Sigmoid colon (tissue), 7 donors: ENCODE measurements around the gene FRAS1. TPM values are rescaled to one million over a fixed set of nuclear protein-coding genes. Genes with fewer than 3 reads are reported as not detected.

Experiments used
- DNase-seq: peaks from one replicate; pipeline ENCODE4 v3.0.0-alpha.2; 2019
- H3K27ac ChIP-seq, 4 donors: fragments of 200-600 bp; sonication (generic); one replicate each; pipeline ENCODE4 v1.5.1; 2016 to 2019; ENCODE audit warnings: mild to moderate bottlenecking in 1 of 4
- H3K27me3 ChIP-seq, 3 donors: fragments of 200-600 bp; sonication (generic); one replicate each; pipeline ENCODE4 v1.5.1; 2019; ENCODE audit warnings: mild to moderate bottlenecking in 1 of 3
- H3K36me3 ChIP-seq, 4 donors: fragments of 200-600 bp; sonication (generic); one replicate each; pipeline ENCODE4 v1.5.1; 2016 to 2019
- H3K4me1 ChIP-seq, 4 donors: fragments of 200-600 bp; sonication (generic); one replicate each; pipeline ENCODE4 v1.5.1; 2017 to 2019
- H3K4me3 ChIP-seq, 4 donors: fragments of 200-600 bp; sonication (generic); one replicate each; pipeline ENCODE4 v1.5.1; 2017 to 2019; ENCODE audit warnings: mild to moderate bottlenecking in 2 of 4, moderate library complexity in 1 of 4
- H3K9me3 ChIP-seq, 4 donors: fragments of 200-600 bp in 3 of 4; sonication (generic) in 3 of 4; one replicate each; pipeline versions ENCODE4 v1.5.1 to v1.6.1; 2013 to 2019
- EP300 ChIP-seq, 4 donors: sonication (generic); formaldehyde crosslinking; IDR thresholded peaks; one replicate each; pipeline ENCODE4 v1.6.1; 2017; ENCODE audit warnings: antibody characterized with exemption in 4 of 4
- POLR2A ChIP-seq, 2 donors: fragments of 450-650 bp; IDR thresholded peaks; one replicate each; pipeline ENCODE4 v1.6.1; 2016; ENCODE audit warnings: antibody characterized with exemption in 2 of 2, mild to moderate bottlenecking in 2 of 2, moderate library complexity in 2 of 2
- POLR2AphosphoS5 ChIP-seq, 4 donors: sonication (generic); formaldehyde crosslinking; IDR thresholded peaks; one replicate each; pipeline ENCODE4 v1.6.1; 2017; ENCODE audit warnings: antibody characterized with exemption in 4 of 4
- WGBS, 2 donors: extraction: QIAGEN DNeasy Blood & Tissue Kit; methylation state at CpG; one replicate each; pipeline ENCODE4 v1.1.7; 2013; 5-methylcytosine and 5-hydroxymethylcytosine counted together
- intact Hi-C: fragments of 100-400 bp; cut with DNase I; formaldehyde crosslinking; loops from one replicate; pipeline ENCODE4 v1.15.1; 2023
- polyA plus RNA-seq, 3 donors: library from polyadenylated mRNA; stranded (reverse); fragments of 200-250 nt; gene quantifications; one replicate each; pipeline ENCODE4 v1.2.3, GENCODE V29; 2013
- total RNA-seq, 4 donors: library from RNA; depleted of rRNA; stranded (reverse); fragments of >200 nt; gene quantifications; one replicate each; pipeline ENCODE4 v1.1.0, GENCODE V29; 2016
- TF ChIP-seq, protein P1 (sequence below), 4 experiments: fragments of 450-650 bp in 3 of 4; fragments of 200-600 bp in 1 of 4; IDR thresholded peaks; one replicate each; pipeline ENCODE4 v1.5.1; 2016 to 2019; ENCODE audit warnings: antibody characterized with exemption in 4 of 4, mild to moderate bottlenecking in 3 of 4, moderate library complexity in 2 of 4
- donor health status: healthy with polysubstance abuse.
- donor health status: Bipolar disorder and iron deficiency.
- donor health status: healthy.

FRAS1 gene
- total and polyA plus RNA-seq, 7 donors = under 0.01 to 22.4 (median 7.4) TPM; not detected in 1

GRCh38 chr4:78032446-78032845 lies 24.7 kb upstream of the FRAS1 start:
- DNase-seq = no peak
- Histone ChIP-seq H3K27me3 (no peaks in the 10 kb centered on the region), H3K9me3 (no peaks in the 10 kb centered on the region), H3K27ac (no peak overlapping the region), H3K4me1 (no peaks in the 10 kb centered on the region), H3K36me3 (no peaks in the 10 kb centered on the region), H3K4me3 (no peak overlapping the region)
- no peak for TF ChIP-seq POLR2A (IDR thresholded peaks at IDR 0.05)
- TF ChIP-seq, protein P1, sequence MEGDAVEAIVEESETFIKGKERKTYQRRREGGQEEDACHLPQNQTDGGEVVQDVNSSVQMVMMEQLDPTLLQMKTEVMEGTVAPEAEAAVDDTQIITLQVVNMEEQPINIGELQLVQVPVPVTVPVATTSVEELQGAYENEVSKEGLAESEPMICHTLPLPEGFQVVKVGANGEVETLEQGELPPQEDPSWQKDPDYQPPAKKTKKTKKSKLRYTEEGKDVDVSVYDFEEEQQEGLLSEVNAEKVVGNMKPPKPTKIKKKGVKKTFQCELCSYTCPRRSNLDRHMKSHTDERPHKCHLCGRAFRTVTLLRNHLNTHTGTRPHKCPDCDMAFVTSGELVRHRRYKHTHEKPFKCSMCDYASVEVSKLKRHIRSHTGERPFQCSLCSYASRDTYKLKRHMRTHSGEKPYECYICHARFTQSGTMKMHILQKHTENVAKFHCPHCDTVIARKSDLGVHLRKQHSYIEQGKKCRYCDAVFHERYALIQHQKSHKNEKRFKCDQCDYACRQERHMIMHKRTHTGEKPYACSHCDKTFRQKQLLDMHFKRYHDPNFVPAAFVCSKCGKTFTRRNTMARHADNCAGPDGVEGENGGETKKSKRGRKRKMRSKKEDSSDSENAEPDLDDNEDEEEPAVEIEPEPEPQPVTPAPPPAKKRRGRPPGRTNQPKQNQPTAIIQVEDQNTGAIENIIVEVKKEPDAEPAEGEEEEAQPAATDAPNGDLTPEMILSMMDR (IDR thresholded peaks at IDR 0.05) = no peak
- no peak for TF ChIP-seq POLR2AphosphoS5 (IDR thresholded peaks at IDR 0.05)
- no peak for TF ChIP-seq EP300 (IDR thresholded peaks at IDR 0.05)
- intact Hi-C loops = no loop called here

DNA sequence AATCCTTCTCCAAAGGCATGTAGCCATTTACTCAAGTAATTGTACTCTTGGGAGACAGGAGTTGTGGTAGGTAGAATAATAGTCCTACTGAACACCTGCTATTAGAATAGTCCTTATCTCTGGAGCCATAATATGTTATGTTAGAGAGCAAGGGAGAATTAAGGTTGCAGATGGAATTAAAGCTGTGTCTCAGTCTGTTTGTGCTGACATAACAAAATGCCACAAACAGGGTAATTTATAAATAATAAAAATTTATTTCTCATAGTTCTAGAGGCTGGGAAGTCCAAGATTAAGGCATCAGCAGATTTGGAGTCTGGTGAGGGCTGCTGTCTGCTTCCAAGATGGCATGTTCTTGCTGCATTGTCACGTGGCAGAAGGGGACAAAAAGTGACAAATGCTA lies 24.2 kb upstream of the FRAS1 start:
- WGBS, 2 donors = 70 to 79% methylated on average over 1 of the region's 1 CpG
- no peaks in the 10 kb centered on the region for H3K36me3 ChIP-seq
- H3K4me3 ChIP-seq = no peak overlapping the region
- no peak for TF ChIP-seq EP300 (IDR thresholded peaks at IDR 0.05)
- TF ChIP-seq POLR2AphosphoS5 (IDR thresholded peaks at IDR 0.05) = no peak
- TF ChIP-seq, protein P1 (IDR thresholded peaks at IDR 0.05) = no peak
- TF ChIP-seq POLR2A (IDR thresholded peaks at IDR 0.05) = no peak
- DNase-seq = no peak
- no peaks in the 10 kb centered on the region for H3K27me3 ChIP-seq
- no peaks in the 10 kb centered on the region for H3K9me3 ChIP-seq
- no peak overlapping the region for H3K27ac ChIP-seq
- H3K4me1 ChIP-seq = no peaks in the 10 kb centered on the region
- intact Hi-C loops = no loop called here

DNA sequence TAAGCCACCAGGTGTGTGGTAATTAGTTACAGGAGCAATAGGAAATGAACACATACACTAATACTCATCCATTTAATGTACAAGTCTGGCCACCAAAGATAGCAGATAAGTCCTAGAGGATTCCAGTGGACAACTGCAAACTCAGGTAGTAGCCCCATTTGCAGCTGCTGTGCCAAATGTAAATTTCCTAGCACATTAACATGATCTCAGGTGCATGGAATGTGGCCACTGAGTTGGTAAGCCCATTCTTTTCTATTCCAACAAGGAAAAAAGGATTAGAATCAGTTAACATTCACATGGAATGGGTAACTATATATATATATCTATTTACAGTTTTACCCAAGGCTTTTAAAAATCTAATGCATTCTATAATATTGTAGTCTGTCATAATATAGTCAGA lies 23.3 kb upstream of the FRAS1 start:
- Histone ChIP-seq H3K4me3 (no peak overlapping the region), H3K4me1 (no peaks in the 10 kb centered on the region), H3K36me3 (no peaks in the 10 kb centered on the region), H3K27ac (no peak overlapping the region), H3K9me3 (no peaks in the 10 kb centered on the region), H3K27me3 (no peaks in the 10 kb centered on the region)
- intact Hi-C loops = no loop called here
- no peak for TF ChIP-seq POLR2AphosphoS5 (IDR thresholded peaks at IDR 0.05)
- TF ChIP-seq, protein P1 (IDR thresholded peaks at IDR 0.05) = no peak
- TF ChIP-seq EP300 (IDR thresholded peaks at IDR 0.05) = no peak
- TF ChIP-seq POLR2A (IDR thresholded peaks at IDR 0.05) = no peak
- no peak for DNase-seq

- no peaks in the 10 kb centered on the region for H3K27me3 ChIP-seq
- WGBS, 2 donors = 94% methylated on average over 5 of the region's 5 CpGs
- TF ChIP-seq POLR2AphosphoS5 (IDR thresholded peaks at IDR 0.05) (no peak), EP300 (IDR thresholded peaks at IDR 0.05) (no peak), POLR2A (IDR thresholded peaks at IDR 0.05) (no peak)
- TF ChIP-seq, protein P1 (IDR thresholded peaks at IDR 0.05) = no peak
- DNase-seq = no peak
- H3K9me3 ChIP-seq = no peaks in the 10 kb centered on the region
- no peaks in the 10 kb centered on the region for H3K36me3 ChIP-seq
- intact Hi-C loops = no loop called here
- H3K4me3 ChIP-seq = no peak overlapping the region
- H3K27ac ChIP-seq = no peak overlapping the region
- no peaks in the 10 kb centered on the region for H3K4me1 ChIP-seq
These were observed 18.4 kb upstream of the FRAS1 start for GRCh38 chr4:78038704-78039103.

DNA sequence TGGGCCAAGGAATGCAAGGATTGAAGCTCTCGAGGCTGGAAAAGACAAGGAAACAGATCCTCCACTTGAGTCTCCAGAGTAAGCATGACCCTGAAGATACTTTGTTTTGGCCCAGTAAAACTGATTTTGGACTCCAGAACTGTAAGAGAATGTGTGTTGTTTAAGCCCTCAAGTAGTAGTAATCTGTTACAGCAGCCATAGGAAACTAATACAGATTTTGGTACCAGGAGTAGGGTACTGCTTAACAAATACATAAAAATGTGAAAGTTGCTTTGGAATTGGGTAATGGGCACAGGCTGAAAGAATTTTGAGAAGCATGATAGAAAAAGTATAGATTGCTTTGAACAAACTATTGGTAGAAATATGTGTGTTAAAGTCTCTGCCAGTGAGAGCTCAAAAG lies 17.4 kb upstream of the FRAS1 start:
- H3K27me3 ChIP-seq = no peaks in the 10 kb centered on the region
- no peak overlapping the region for H3K27ac ChIP-seq
- H3K4me3 ChIP-seq = no peak overlapping the region
- no peaks in the 10 kb centered on the region for H3K36me3 ChIP-seq
- intact Hi-C loops = no loop called here
- TF ChIP-seq POLR2AphosphoS5 (IDR thresholded peaks at IDR 0.05) (no peak), POLR2A (IDR thresholded peaks at IDR 0.05) (no peak), EP300 (IDR thresholded peaks at IDR 0.05) (no peak)
- TF ChIP-seq, protein P1 (IDR thresholded peaks at IDR 0.05) = no peak
- H3K4me1 ChIP-seq = no peaks in the 10 kb centered on the region
- no peak for DNase-seq
- 88 to 89% methylated on average over 1 of the region's 1 CpG for WGBS, 2 donors
- no peaks in the 10 kb centered on the region for H3K9me3 ChIP-seq
